SU-DHL-6 (cell line): Measurements from ENCODE around the gene TBL1X.

Experiments
- H2AFZ ChIP-seq: fragments of 200-600 bp; sonication (generic); 2 replicates; pipeline ENCODE4 v1.6.1; 2014; ENCODE audit warnings: low read depth, mild to moderate bottlenecking, moderate library complexity, mixed read lengths, antibody characterized with exemption, low read length; ENCODE audit not compliant: severe bottlenecking
- H3F3A ChIP-seq: fragments of 200-600 bp; shearing (Covaris generic); 2 replicates; pipeline ENCODE4 v1.6.0; 2016; ENCODE audit warnings: antibody characterized with exemption, mild to moderate bottlenecking; ENCODE audit not compliant: insufficient read depth
- H3K27ac ChIP-seq: fragments of 200-600 bp; sonication (generic); 2 replicates; pipeline ENCODE4 v1.5.1; 2016; ENCODE audit warnings: low read depth, mild to moderate bottlenecking, low read length, moderate library complexity, mixed read lengths
- H3K27me3 ChIP-seq: fragments of 200-600 bp; sonication (generic), shearing (Covaris generic); 2 replicates; pipeline ENCODE4 v1.6.0; 2014; ENCODE audit warnings: mild to moderate bottlenecking, low read length
- H3K36me3 ChIP-seq: fragments of 200-600 bp; sonication (generic); 2 replicates; pipeline ENCODE4 v1.6.1; 2014; ENCODE audit warnings: mild to moderate bottlenecking, low read length, mixed read lengths
- H3K4me2 ChIP-seq: fragments of 300-600, 200-600 bp; shearing (Covaris generic), sonication (generic); 2 replicates; pipeline ENCODE4 v1.6.0; 2014; ENCODE audit warnings: low read length, low read depth, mild to moderate bottlenecking; ENCODE audit not compliant: poor library complexity, severe bottlenecking
- H3K4me3 ChIP-seq: fragments of 200-600 bp; sonication (generic); 2 replicates; pipeline ENCODE4 v1.5.1; 2014; ENCODE audit warnings: antibody characterized with exemption, low read length, mild to moderate bottlenecking, mixed read lengths; ENCODE audit not compliant: insufficient read depth, poor library complexity, severe bottlenecking
- H3K79me2 ChIP-seq: fragments of 200-600 bp; sonication (generic); 2 replicates; pipeline ENCODE4 v1.6.1; 2014; ENCODE audit warnings: mild to moderate bottlenecking, low read length, moderate library complexity; ENCODE audit not compliant: insufficient read depth
- H3K9ac ChIP-seq: fragments of 200-600 bp; sonication (generic); 2 replicates; pipeline ENCODE4 v1.7.0; 2014; ENCODE audit warnings: mild to moderate bottlenecking, low read length
- H3K9me2 ChIP-seq: fragments of 200-600 bp; sonication (generic); replicated peaks from 2 replicates; pipeline ENCODE4 v1.6.1; 2014; ENCODE audit warnings: low read length; ENCODE audit not compliant: insufficient read depth
- H3K9me3 ChIP-seq: fragments of 200-600 bp; sonication (generic); 2 replicates; pipeline ENCODE4 v1.6.1; 2014; ENCODE audit warnings: low read length, mixed read lengths; ENCODE audit not compliant: insufficient read depth
- H4K20me1 ChIP-seq: fragments of 200-600 bp; sonication (generic); 2 replicates; pipeline ENCODE4 v1.6.1; 2014; ENCODE audit warnings: low read depth, mild to moderate bottlenecking, antibody characterized with exemption, low read length, moderate library complexity, mixed read lengths
- CTCF ChIP-seq: fragments of 200-600 bp; sonication (generic); IDR thresholded peaks from one replicate; pipeline ENCODE4 v1.5.1; 2017; ENCODE audit warnings: antibody characterized with exemption, mild to moderate bottlenecking, low read length, moderate library complexity; ENCODE audit not compliant: insufficient read depth, poor library complexity, severe bottlenecking
- EZH2phosphoT487 ChIP-seq: fragments of 200-600 bp; sonication (generic), shearing (Covaris generic); conservative IDR thresholded peaks from 2 replicates; pipeline ENCODE4 v1.6.1; 2018; ENCODE audit warnings: mild to moderate bottlenecking, antibody characterized with exemption, low read length, moderate library complexity, mixed read lengths

The TBL1X gene

GRCh38 chrX:9706421-9706820 lies 241.6 kb downstream of the TBL1X start:
- Histone ChIP-seq H3K27ac (no peak overlapping the region), H3K79me2 (no peaks in the 10 kb centered on the region)

DNA sequence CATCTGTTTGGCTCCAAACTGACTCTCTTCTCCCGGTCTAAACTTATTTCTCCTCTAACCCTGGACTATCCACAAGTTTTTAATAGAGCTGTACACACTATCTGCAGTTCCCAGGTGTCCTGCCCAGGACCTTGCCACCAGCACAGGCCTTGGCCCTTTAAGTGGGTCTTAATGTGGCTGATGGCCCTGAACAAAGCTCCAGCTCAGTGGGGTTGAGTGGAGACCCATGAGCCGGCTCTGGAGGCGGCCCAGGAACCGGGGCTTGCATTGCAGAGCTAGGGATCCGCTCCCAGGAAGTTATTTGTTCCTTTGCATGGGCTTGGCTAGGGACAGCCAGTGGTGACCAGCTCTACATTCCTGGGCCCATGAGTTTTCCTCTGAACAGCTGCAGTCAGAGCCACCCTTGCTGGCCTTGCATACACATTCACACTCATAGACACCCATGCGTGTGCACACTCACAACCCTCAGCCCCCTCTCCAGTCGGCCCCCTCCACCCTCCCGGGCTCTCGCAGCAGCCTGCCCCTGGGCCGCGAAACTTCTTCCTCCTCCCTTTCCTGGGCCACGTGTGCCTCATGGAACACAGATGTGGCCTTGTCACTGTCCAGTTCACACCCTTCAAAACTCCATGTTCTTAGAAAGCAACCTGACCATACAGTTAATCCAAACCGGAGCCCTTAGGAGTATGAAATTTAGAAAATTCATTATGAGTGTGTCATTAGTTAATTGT lies 242.6 kb downstream of the TBL1X start:
- Histone ChIP-seq H3K27me3 (no peaks in the 10 kb centered on the region), H3K9ac (no peak overlapping the region), H3K27ac (no peak overlapping the region), H3F3A (no peaks in the 10 kb centered on the region), H3K4me3 (no peak overlapping the region), H3K4me2 (no peak overlapping the region), H3K36me3 (no peaks in the 10 kb centered on the region), H3K9me3 (no peaks in the 10 kb centered on the region), H3K79me2 (no peaks in the 10 kb centered on the region), H3K9me2 (no peaks in the 10 kb centered on the region), H4K20me1 (no peaks in the 10 kb centered on the region), H2AFZ (no peak overlapping the region)
- TF ChIP-seq CTCF (no peak), EZH2phosphoT487 (no peak)

More at GRCh38 chrX:9706421-9706820, 241.6 kb downstream of the TBL1X start:
- Histone ChIP-seq H4K20me1 (no peaks in the 10 kb centered on the region), H2AFZ (no peak overlapping the region), H3K9me2 (no peaks in the 10 kb centered on the region), H3K36me3 (no peaks in the 10 kb centered on the region), H3K27me3 (no peaks in the 10 kb centered on the region), H3F3A (no peaks in the 10 kb centered on the region), H3K4me3 (no peak overlapping the region), H3K9me3 (no peaks in the 10 kb centered on the region), H3K4me2 (no peak overlapping the region), H3K9ac (no peak overlapping the region)
- TF ChIP-seq CTCF (no peak), EZH2phosphoT487 (no peak)

- H3K9me2 ChIP-seq, result no peaks in the 10 kb centered on the region
These were observed 243.2 kb downstream of the TBL1X start for GRCh38 chrX:9708086-9708485.

More at GRCh38 chrX:9708086-9708485, 243.2 kb downstream of the TBL1X start:
- H3K4me2 ChIP-seq, result no peak overlapping the region
- no peaks in the 10 kb centered on the region for H3K27me3 ChIP-seq
- no peaks in the 10 kb centered on the region for H3K79me2 ChIP-seq
- no peaks in the 10 kb centered on the region for H3F3A ChIP-seq
- no peak overlapping the region for H3K27ac ChIP-seq
- H4K20me1 ChIP-seq, result no peaks in the 10 kb centered on the region
- H3K36me3 ChIP-seq, result no peaks in the 10 kb centered on the region
- H3K9me3 ChIP-seq, result no peaks in the 10 kb centered on the region
- TF ChIP-seq CTCF (no peak), EZH2phosphoT487 (no peak)
- H3K4me3 ChIP-seq, result no peak overlapping the region
- no peak overlapping the region for H3K9ac ChIP-seq
- H2AFZ ChIP-seq, result no peak overlapping the region
